Vagina (tissue), 2 donors: ENCODE measurements around the gene MYO9A.

ENCODE experiments used
- POLR2A ChIP-seq, 2 donors: fragments of 450-650 bp; IDR thresholded peaks; one replicate each; pipeline ENCODE4 v1.6.1; 2017; ENCODE audit warnings: antibody characterized with exemption in 2 of 2, mild to moderate bottlenecking in 2 of 2, moderate library complexity in 2 of 2
- POLR2AphosphoS5 ChIP-seq, 2 donors: sonication (generic); formaldehyde crosslinking; IDR thresholded peaks; one replicate each; pipeline ENCODE4 v1.9.0; 2017; ENCODE audit warnings: antibody characterized with exemption in 2 of 2, mild to moderate bottlenecking in 2 of 2, low read depth in 1 of 2; ENCODE audit not compliant: insufficient read depth in 1 of 2
- TF ChIP-seq, protein P1 (sequence below), 3 experiments: fragments of 450-650 bp in 2 of 3; fragments of 200-600 bp in 1 of 3; sonication (generic) in 1 of 3; IDR thresholded peaks; one replicate each; pipeline ENCODE4 v1.5.1; 2017 to 2019; ENCODE audit warnings: antibody characterized with exemption in 3 of 3, mild to moderate bottlenecking in 2 of 3, moderate library complexity in 2 of 3

DNA sequence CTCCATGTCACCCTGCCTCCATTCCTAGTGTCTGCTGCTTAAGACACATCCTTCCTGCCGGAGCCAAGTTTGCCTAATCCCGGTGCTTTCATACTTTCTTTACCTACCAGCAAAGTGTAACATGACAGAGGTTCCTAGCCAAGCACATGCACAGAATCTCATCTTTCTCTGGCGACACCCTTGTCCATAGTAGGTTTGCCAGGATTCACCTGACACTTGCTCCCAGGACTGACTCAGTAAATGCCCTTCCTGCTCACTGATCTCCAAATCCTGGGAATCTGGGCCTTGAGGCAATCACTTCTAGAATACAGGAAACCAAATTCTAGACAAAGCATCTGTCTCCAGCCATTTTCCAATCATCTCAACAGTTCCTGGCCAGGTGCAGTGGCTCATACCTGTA, 317.8 kb downstream of the MYO9A start:
- TF ChIP-seq POLR2A (IDR thresholded peaks at IDR 0.05) = no peak
- TF ChIP-seq, protein P1, sequence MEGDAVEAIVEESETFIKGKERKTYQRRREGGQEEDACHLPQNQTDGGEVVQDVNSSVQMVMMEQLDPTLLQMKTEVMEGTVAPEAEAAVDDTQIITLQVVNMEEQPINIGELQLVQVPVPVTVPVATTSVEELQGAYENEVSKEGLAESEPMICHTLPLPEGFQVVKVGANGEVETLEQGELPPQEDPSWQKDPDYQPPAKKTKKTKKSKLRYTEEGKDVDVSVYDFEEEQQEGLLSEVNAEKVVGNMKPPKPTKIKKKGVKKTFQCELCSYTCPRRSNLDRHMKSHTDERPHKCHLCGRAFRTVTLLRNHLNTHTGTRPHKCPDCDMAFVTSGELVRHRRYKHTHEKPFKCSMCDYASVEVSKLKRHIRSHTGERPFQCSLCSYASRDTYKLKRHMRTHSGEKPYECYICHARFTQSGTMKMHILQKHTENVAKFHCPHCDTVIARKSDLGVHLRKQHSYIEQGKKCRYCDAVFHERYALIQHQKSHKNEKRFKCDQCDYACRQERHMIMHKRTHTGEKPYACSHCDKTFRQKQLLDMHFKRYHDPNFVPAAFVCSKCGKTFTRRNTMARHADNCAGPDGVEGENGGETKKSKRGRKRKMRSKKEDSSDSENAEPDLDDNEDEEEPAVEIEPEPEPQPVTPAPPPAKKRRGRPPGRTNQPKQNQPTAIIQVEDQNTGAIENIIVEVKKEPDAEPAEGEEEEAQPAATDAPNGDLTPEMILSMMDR (IDR thresholded peaks at IDR 0.05) = no peak
- TF ChIP-seq POLR2AphosphoS5 (IDR thresholded peaks at IDR 0.05; ENCODE audit: insufficient read depth in 1 of 2, low read depth in 1 of 2) = no peak
